Astrocyte of the spinal cord (primary cell): ENCODE data around the gene KCNF1.
A peak's percentile ranks its signal among the peaks of the same experiment; 100 is the strongest.

Experiments
- DNase-seq: peaks from one replicate; pipeline ENCODE4 v3.0.0; 2011; ENCODE audit warnings: low read depth, low spot score
- H3K4me3 ChIP-seq: 2 replicates; pipeline ENCODE4 v1.5.1; 2011; ENCODE audit warnings: low read depth, mild to moderate bottlenecking, low read length, moderate library complexity
- CTCF ChIP-seq: IDR thresholded peaks from 2 replicates; pipeline ENCODE4 v1.5.1; 2012; ENCODE audit warnings: low read depth, mild to moderate bottlenecking, low read length, inconsistent platforms
- in situ Hi-C: cut with HindIII; loops from 2 replicates; pipeline ENCODE4 v1.10.0; 2017; ENCODE audit warnings: low sequenced_read_pairs

The KCNF1 gene

GRCh38 chr2:10892316-10892715, 19.4 kb upstream of the KCNF1 start:
- H3K4me3 ChIP-seq: no peak overlapping the region
- in situ Hi-C loops: no loop called here
- TF ChIP-seq CTCF: no peak
- DNase-seq: no peak

GRCh38 chr2:10892796-10893350, 18.9 kb upstream of the KCNF1 start:
- no peak overlapping the region for H3K4me3 ChIP-seq
- in situ Hi-C loops: no loop called here
- TF ChIP-seq CTCF: no peak
- DNase-seq: no peak

- no peak for TF ChIP-seq CTCF
- no peak for DNase-seq
- in situ Hi-C loops: no loop called here
Observed at GRCh38 chr2:10894264-10894935, 17.3 kb upstream of the KCNF1 start.

GRCh38 chr2:10895231-10895630, 16.5 kb upstream of the KCNF1 start:
- H3K4me3 ChIP-seq: no peak overlapping the region
- in situ Hi-C loops: no loop called here
- DNase-seq: no peak
- TF ChIP-seq CTCF: no peak

More at GRCh38 chr2:10894264-10894935, 17.3 kb upstream of the KCNF1 start:
- H3K4me3 ChIP-seq: no peak overlapping the region

GRCh38 chr2:10897956-10898355, 13.8 kb upstream of the KCNF1 start:
- no peak overlapping the region for H3K4me3 ChIP-seq
- peak; percentile 23 for DNase-seq
- no peak for TF ChIP-seq CTCF
- in situ Hi-C loops: no loop called here

- in situ Hi-C loops: no loop called here
- no peak overlapping the region for H3K4me3 ChIP-seq
- DNase-seq: no peak
- peak; percentile 25 for TF ChIP-seq CTCF
Observed at GRCh38 chr2:10900216-10901109, 11.3 kb upstream of the KCNF1 start.
